GM12878 (cell line): ENCODE measurements around the gene SENP1. TPM values are rescaled to one million over a fixed set of nuclear protein-coding genes. Genes with fewer than 3 reads are reported as not detected.

Experiments used
- ATAC-seq: fragments of 200-7000 bp; cut with Tn5 transposase; 3 replicates; pipeline ENCODE4 v1.9.1; 2020; ENCODE audit warnings: mild to moderate bottlenecking, moderate library complexity
- BruUV-seq: library from RNA; stranded (reverse); fragments of 400-500 nt; replicated peaks from 2 replicates; lab custom pipeline; 2021; lab: Mats Ljungman, UMichigan
- CTCF ChIA-PET: fragments of 300-600 bp; sonication (Branson Sonifier 250); formaldehyde crosslinking; extraction: SDS; loops from one replicate; lab custom pipeline; 2021; ENCODE audit warnings: inconsistent platforms; lab: Yijun Ruan, JAX
- POLR2A ChIA-PET: fragments of 350-600 bp; formaldehyde crosslinking; extraction: SDS; loops from one replicate; lab custom pipeline; 2021; ENCODE audit warnings: inconsistent platforms; lab: Charles Lee
- RAD21 ChIA-PET: fragments of 300-600 bp; sonication (Branson Sonifier 250); formaldehyde crosslinking; loops from one replicate; lab custom pipeline; 2023; ENCODE audit warnings: antibody characterized with exemption; ENCODE audit not compliant: unreplicated experiment; lab: Charles Lee
- SMC1A ChIA-PET: fragments of 300-600 bp; sonication (Branson Sonifier 250); formaldehyde crosslinking; loops from one replicate; lab custom pipeline; 2023; ENCODE audit not compliant: unreplicated experiment, uncharacterized antibody; lab: Charles Lee
- DNase-seq: peaks from one replicate; pipeline ENCODE4 v3.0.0-alpha.2; 2011; ENCODE audit warnings: low read depth, low spot score
- FAIRE-seq: peaks from 3 replicates; lab custom pipeline; 2011; peaks lifted over from hg19 to GRCh38; lab: Jason Lieb, UNC
- H2AFZ ChIP-seq: 2 replicates; pipeline ENCODE4 v1.6.0; 2011; ENCODE audit warnings: low read depth, low read length, control low read depth; ENCODE audit not compliant: control insufficient read depth
- H3K27ac ChIP-seq: 2 replicates; pipeline ENCODE4 v1.5.1; 2011; ENCODE audit warnings: control low read depth; ENCODE audit not compliant: control insufficient read depth, insufficient read depth
- H3K27me3 ChIP-seq, 2 experiments: replicated peaks in 1 of 2; 2 replicates each; pipeline versions ENCODE4 v1.6.0 to v1.6.1; 2011; ENCODE audit warnings: low read length in 1 of 2; ENCODE audit not compliant: control insufficient read depth in 2 of 2, insufficient read depth in 2 of 2
- H3K36me3 ChIP-seq, 2 experiments: 2 replicates each; pipeline ENCODE4 v1.5.1; 2011; ENCODE audit warnings: low read length in 1 of 2; ENCODE audit not compliant: control insufficient read depth in 2 of 2, insufficient read depth in 2 of 2
- H3K4me1 ChIP-seq: 2 replicates; pipeline ENCODE4 v1.6.1; 2011; ENCODE audit warnings: mild to moderate bottlenecking, low read length, moderate library complexity, mixed read lengths; ENCODE audit not compliant: control insufficient read depth, insufficient read depth
- H3K4me2 ChIP-seq: 2 replicates; pipeline ENCODE4 v1.6.0; 2011; ENCODE audit warnings: control low read depth; ENCODE audit not compliant: control insufficient read depth, insufficient read depth
- H3K4me3 ChIP-seq: fragments of 200-600 bp; sonication (generic); 2 replicates; pipeline ENCODE4 v1.5.1; 2016
- H3K79me2 ChIP-seq: 2 replicates; pipeline ENCODE4 v1.6.0; 2011; ENCODE audit warnings: low read length; ENCODE audit not compliant: control insufficient read depth, insufficient read depth
- H3K9ac ChIP-seq: 2 replicates; pipeline ENCODE4 v1.8.0; 2011; ENCODE audit warnings: low read length, control low read depth, mixed read lengths; ENCODE audit not compliant: control insufficient read depth, insufficient read depth
- H3K9me3 ChIP-seq: replicated peaks from 3 replicates; pipeline ENCODE4 v1.5.1; 2011; ENCODE audit warnings: mild to moderate bottlenecking, low read length; ENCODE audit not compliant: control insufficient read depth, insufficient read depth
- H4K20me1 ChIP-seq: 2 replicates; pipeline ENCODE4 v1.6.0; 2011; ENCODE audit not compliant: control insufficient read depth, insufficient read depth
- ASH2L ChIP-seq: fragments of 300-600, 200-600 bp; sonication (generic); IDR thresholded peaks from 2 replicates; pipeline ENCODE4 v1.6.1; 2017; ENCODE audit warnings: low read depth, mild to moderate bottlenecking, borderline replicate concordance
- BMI1 ChIP-seq: fragments of 450-650 bp; IDR thresholded peaks from 2 replicates; pipeline ENCODE4 v1.6.1; 2016; ENCODE audit warnings: mild to moderate bottlenecking, moderate library complexity, borderline replicate concordance
- CBFB ChIP-seq: IDR thresholded peaks from 2 replicates; pipeline ENCODE4 v1.6.1; 2016; ENCODE audit warnings: antibody characterized with exemption, low read depth
- E2F4 ChIP-seq: IDR thresholded peaks from 2 replicates; pipeline ENCODE4 v1.6.1; 2012; ENCODE audit warnings: low read depth, low read length, improper control_type of control experiment
- POLR2AphosphoS2 ChIP-seq: IDR thresholded peaks from 2 replicates; pipeline ENCODE4 v1.6.1; 2011; ENCODE audit warnings: low read depth, mild to moderate bottlenecking, low read length, improper control_type of control experiment, moderate library complexity
- SUPT20H ChIP-seq: IDR thresholded peaks from 2 replicates; pipeline ENCODE4 v1.6.1; 2011; ENCODE audit warnings: low read depth, mild to moderate bottlenecking, low read length, moderate library complexity, borderline replicate concordance; ENCODE audit not compliant: control insufficient read depth
- WGBS: methylation state at CpG from one replicate; pipeline ENCODE4 v1.1.6; 2016; ENCODE audit warnings: low lambda C conversion rate; ENCODE audit not compliant: insufficient replicate concordance, insufficient coverage; ENCODE audit errors: missing lambda C conversion rate; 5-methylcytosine and 5-hydroxymethylcytosine counted together
- in situ Hi-C: fragments of 300-500 bp; cut with MboI; formaldehyde crosslinking; loops from 9 replicates; pipeline ENCODE4 v1.14.3; 2018; ENCODE audit warnings: mixed read lengths
- intact Hi-C: fragments of 100-400 bp; cut with micrococcal nuclease; formaldehyde crosslinking; loops from one replicate; pipeline ENCODE4 v1.14.2; 2022; ENCODE audit not compliant: unreplicated experiment
- polyA plus RNA-seq, 11 experiments: library from polyadenylated mRNA; depleted of rRNA in 4 of 11; unstranded in 6 of 11; stranded (reverse) in 5 of 11; fragments of >200 nt; fragmentation: Nextera tagmentation in 4 of 11; fragmentation: Illumina TruSeq in 1 of 11; extraction: Ambion mirVana in 4 of 11; extraction: Trizol in 1 of 11; gene quantifications; 1 replicate in 1 of 11; 2 replicates in 10 of 11; pipeline versions ENCODE4 v1.2.1 to v1.2.3, GENCODE V29; 2011 to 2016; ENCODE audit warnings: inconsistent platforms in 2 of 11, missing spikeins in 2 of 11, low read depth in 1 of 11
- total RNA-seq, 4 experiments: library from RNA; depleted of rRNA in 3 of 4; stranded (reverse); fragments of >200 nt in 3 of 4; fragmentation: Illumina TruSeq in 1 of 4; extraction: Trizol in 1 of 4; gene quantifications; 2 replicates each; pipeline versions ENCODE4 v1.2.1 to v1.2.3, GENCODE V29; 2013 to 2021

Gene SENP1
- total and polyA plus RNA-seq, 10 of the 15 experiments (the other 5 are each of a cell fraction or from before 2014, with no cell fraction given): 8.1 to 52.4 (median 26.1) TPM

DNA sequence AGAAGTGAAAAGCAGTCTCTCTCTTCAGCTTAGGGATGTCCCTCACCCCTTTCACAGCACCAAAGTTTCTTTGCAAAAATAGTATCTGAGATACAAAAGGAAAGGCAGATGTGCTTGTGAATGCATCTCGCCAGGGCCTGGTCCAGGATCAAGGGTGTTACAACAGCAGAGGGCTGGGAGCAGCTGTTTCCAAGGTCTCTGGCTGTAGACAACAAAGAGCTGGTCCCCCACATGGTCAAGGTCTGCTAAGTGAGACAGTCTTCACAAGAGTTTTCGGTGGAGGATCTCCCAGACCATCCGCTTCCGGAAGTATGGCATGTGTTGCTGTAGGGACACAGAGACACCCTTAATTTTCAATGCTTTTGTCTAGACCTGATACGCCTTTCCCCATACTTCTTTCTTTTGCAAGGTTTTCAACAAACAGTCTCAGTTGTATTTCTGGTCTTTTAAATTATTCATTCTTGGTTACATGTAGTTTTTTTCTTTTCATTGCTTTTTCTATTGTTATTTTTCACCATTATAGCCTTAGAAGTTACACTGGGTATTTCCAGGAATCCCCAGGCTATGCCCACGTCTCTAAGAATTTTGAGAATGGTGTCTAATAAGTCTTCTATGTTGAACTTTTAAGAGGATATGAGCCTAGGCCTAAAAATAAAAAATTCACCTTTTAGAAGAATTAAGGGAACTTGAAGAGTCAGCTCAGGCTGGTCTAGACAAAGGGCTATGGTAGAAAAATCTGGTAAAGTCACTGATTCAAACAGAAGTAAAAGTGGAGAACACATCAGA is 60.6 kb downstream of the SENP1 start:
- CTCF ChIA-PET: no interaction called here
- SMC1A ChIA-PET: no interaction called here
- H3K9ac ChIP-seq: no peak overlapping the region
- no peaks in the 10 kb centered on the region for H3K9me3 ChIP-seq
- no peaks in the 10 kb centered on the region for H3K79me2 ChIP-seq
- H3K4me3 ChIP-seq: no peak overlapping the region
- no peak for DNase-seq
- ATAC-seq: no peak
- no peak overlapping the region for H3K27ac ChIP-seq
- no peak for TF ChIP-seq CBFB
- no peak for TF ChIP-seq POLR2AphosphoS2
- no peak for TF ChIP-seq SUPT20H
- TF ChIP-seq E2F4: no peak
- TF ChIP-seq ASH2L: no peak
- no peak for TF ChIP-seq BMI1
- in situ Hi-C loops: no loop called here
- H2AFZ ChIP-seq: no peak overlapping the region
- H3K4me1 ChIP-seq: no peaks in the 10 kb centered on the region
- WGBS: 91% methylated on average over 6 of the region's 6 CpGs
- H3K36me3 ChIP-seq: peaks cover 2 to 21% of the 10 kb centered on the region in 2 experiments
- BruUV-seq: no TSS peak
- no peak for FAIRE-seq
- no peaks in the 10 kb centered on the region for H4K20me1 ChIP-seq
- no peaks in the 10 kb centered on the region for H3K27me3 ChIP-seq
- RAD21 ChIA-PET: no interaction called here
- no peak overlapping the region for H3K4me2 ChIP-seq
- intact Hi-C loops: no loop called here
- POLR2A ChIA-PET: no interaction called here
